HG02610 (cell line): ENCODE results near the gene PCSK5.
"Not testable (repeated sequence)": the region's sequence is repeated elsewhere in the genome, so short reads cannot be mapped to it uniquely, and the experiment has no call there.

ENCODE experiments used
- ATAC-seq: cut with Tn5 transposase; IDR thresholded peaks from one replicate; pipeline ENCODE4 v1.9.1; 2021; ENCODE audit warnings: mild to moderate bottlenecking, moderate library complexity; ENCODE audit not compliant: unreplicated experiment

Gene PCSK5

GRCh38 chr9:75962013-75962661 is 71.7 kb downstream of the PCSK5 start:
- ATAC-seq = no peak

GRCh38 chr9:75962662-75963036 is 72.2 kb downstream of the PCSK5 start:
- ATAC-seq = no peak

- not testable (repeated sequence) for ATAC-seq
These were observed 72.8 kb downstream of the PCSK5 start for GRCh38 chr9:75963321-75963720.

- ATAC-seq = no peak
These were observed 74.0 kb downstream of the PCSK5 start for GRCh38 chr9:75964427-75964826.

- no peak for ATAC-seq
These were observed 74.8 kb downstream of the PCSK5 start for GRCh38 chr9:75965231-75965630.

- no peak for ATAC-seq
These were observed 77.1 kb downstream of the PCSK5 start for GRCh38 chr9:75967556-75967955.

GRCh38 chr9:75974016-75974766 is 83.7 kb downstream of the PCSK5 start:
- no peak for ATAC-seq

GRCh38 chr9:75975071-75975470 is 84.6 kb downstream of the PCSK5 start:
- no peak for ATAC-seq

- no peak for ATAC-seq
These were observed 86.1 kb downstream of the PCSK5 start for GRCh38 chr9:75976549-75976948.

GRCh38 chr9:75979362-75979761 is 88.9 kb downstream of the PCSK5 start:
- ATAC-seq = no peak

GRCh38 chr9:75983319-75984045 is 93.0 kb downstream of the PCSK5 start:
- no peak for ATAC-seq

GRCh38 chr9:75985515-75985914 is 95.0 kb downstream of the PCSK5 start:
- ATAC-seq = no peak

- ATAC-seq = no peak
These were observed 98.2 kb downstream of the PCSK5 start for GRCh38 chr9:75988663-75989062.

GRCh38 chr9:75990156-75990555 is 99.7 kb downstream of the PCSK5 start:
- no peak for ATAC-seq

GRCh38 chr9:75990576-75991304 is 100.3 kb downstream of the PCSK5 start:
- ATAC-seq = no peak

- no peak for ATAC-seq
These were observed 102.2 kb downstream of the PCSK5 start for GRCh38 chr9:75992482-75993206.

GRCh38 chr9:75993434-75993833 is 103.0 kb downstream of the PCSK5 start:
- ATAC-seq = no peak

- ATAC-seq = no peak
These were observed 104.6 kb downstream of the PCSK5 start for GRCh38 chr9:75995066-75995465.

- no peak for ATAC-seq
These were observed 106.3 kb downstream of the PCSK5 start for GRCh38 chr9:75996726-75997125.

GRCh38 chr9:75997206-75997605 is 106.7 kb downstream of the PCSK5 start:
- no peak for ATAC-seq
